Measurements from ENCODE around the gene SLC16A11.
"Not testable (repeated sequence)": the region's sequence is repeated elsewhere in the genome, so short reads cannot be mapped to it uniquely, and the experiment has no call there.

- not testable (repeated sequence) for TF ChIP-seq CTCF (IDR thresholded peaks at IDR 0.05); ZFX (IDR thresholded peaks at IDR 0.05; ENCODE audit: borderline replicate concordance)
Measured at GRCh38 chr17:7088442-7088841, 44.5 kb upstream of the SLC16A11 start.

Measured in 22Rv1 (cell line).